VCaP (cell line): ENCODE results near the gene DBR1.
A peak's percentile ranks its signal among the peaks of the same experiment; 100 is the strongest.

Source experiments
- H3K27ac ChIP-seq: fragments of 450-650 bp; 2 replicates; pipeline ENCODE4 v1.5.1; 2017
- CTCF ChIP-seq: fragments of 450-650 bp; conservative IDR thresholded peaks from 2 replicates; pipeline ENCODE4 v1.5.1; 2017; ENCODE audit warnings: mild to moderate bottlenecking, moderate library complexity

The DBR1 gene

GRCh38 chr3:138197524-138197923, 22.8 kb upstream of the DBR1 start:
- H3K27ac ChIP-seq, result peak overlapping the region; percentile 19; the same call in 1 of the 2 replicates
- no peak for TF ChIP-seq CTCF

- TF ChIP-seq CTCF, result no peak
- peak overlapping the region; percentile 19; the same call in 1 of the 2 replicates for H3K27ac ChIP-seq
Measured at GRCh38 chr3:138197058-138197457, 22.3 kb upstream of the DBR1 start.

GRCh38 chr3:138196023-138196422, 21.3 kb upstream of the DBR1 start:
- no peak for TF ChIP-seq CTCF
- no peak overlapping the region for H3K27ac ChIP-seq

GRCh38 chr3:138195481-138195880, 20.8 kb upstream of the DBR1 start:
- no peak overlapping the region for H3K27ac ChIP-seq
- no peak for TF ChIP-seq CTCF

GRCh38 chr3:138188013-138188730, 13.5 kb upstream of the DBR1 start:
- TF ChIP-seq CTCF, result no peak
- H3K27ac ChIP-seq, result peak overlapping the region; percentile 96

- TF ChIP-seq CTCF, result no peak
Measured at GRCh38 chr3:138187296-138188012, 12.7 kb upstream of the DBR1 start, which contains the start of gene ARMC8. Gene ARMC8, plus strand, starts transcription at chr3:138187301. Its CDS starts 254 bp downstream, at chr3:138187555.

GRCh38 chr3:138186803-138187295, 12.1 kb upstream of the DBR1 start:
- no peak for TF ChIP-seq CTCF
- H3K27ac ChIP-seq, result peak overlapping the region; percentile 96

More at GRCh38 chr3:138187296-138188012, 12.7 kb upstream of the DBR1 start, which contains the start of gene ARMC8:
- peak within 1 kb of the TSS; percentile 96 for H3K27ac ChIP-seq
